Type B pancreatic cell (in vitro differentiated cells): ENCODE data around the gene PDGFB. TPM values are rescaled to one million over a fixed set of nuclear protein-coding genes. Genes with fewer than 3 reads are reported as not detected.

ENCODE experiments used
- DNase-seq: peaks from one replicate; pipeline ENCODE4 v3.0.0; 2021; ENCODE audit warnings: mixed read lengths; ENCODE audit not compliant: unreplicated experiment; ENCODE audit errors: extremely low spot score
- H3K27ac Mint-ChIP-seq: 2 replicates; pipeline ENCODE4 v1.8.0; 2021; ENCODE audit warnings: mild to moderate bottlenecking, mixed read lengths
- H3K27me3 Mint-ChIP-seq: 2 replicates; pipeline ENCODE4 v1.8.0; 2021; ENCODE audit warnings: mixed read lengths
- H3K36me3 Mint-ChIP-seq: 2 replicates; pipeline ENCODE4 v1.8.0; 2021; ENCODE audit warnings: mixed read lengths
- H3K4me1 Mint-ChIP-seq: one replicate; pipeline ENCODE4 v1.8.0; 2021; ENCODE audit warnings: mixed read lengths; ENCODE audit not compliant: unreplicated experiment
- H3K4me3 Mint-ChIP-seq: 2 replicates; pipeline ENCODE4 v1.8.0; 2021; ENCODE audit warnings: mild to moderate bottlenecking, mixed read lengths
- H3K9me3 Mint-ChIP-seq: 2 replicates; pipeline ENCODE4 v1.8.0; 2021; ENCODE audit warnings: mixed read lengths
- long read RNA-seq: library from polyadenylated mRNA; unstranded; transcript quantifications from one replicate; pipeline ENCODE4 v2.0.0, GENCODE V29; 2020
- total RNA-seq: library from RNA; stranded (reverse); gene quantifications from 2 replicates; pipeline ENCODE4 v1.2.1, GENCODE V29; 2021; ENCODE audit warnings: low replicate concordance
- TF ChIP-seq, protein P1 (sequence below): fragments of 200-600 bp; sonication (generic); conservative IDR thresholded peaks from 2 replicates; pipeline ENCODE4 v1.5.0; 2021; ENCODE audit warnings: antibody characterized with exemption, mild to moderate bottlenecking

Gene PDGFB
- total RNA-seq, result 2.9 and 5.1 TPM in 2 replicates
- long read RNA-seq, partial matches to known transcripts, result 0 of 1 reads
- long read RNA-seq, other reads (novel, unspliced or antisense), result 1 of 1 reads

DNA sequence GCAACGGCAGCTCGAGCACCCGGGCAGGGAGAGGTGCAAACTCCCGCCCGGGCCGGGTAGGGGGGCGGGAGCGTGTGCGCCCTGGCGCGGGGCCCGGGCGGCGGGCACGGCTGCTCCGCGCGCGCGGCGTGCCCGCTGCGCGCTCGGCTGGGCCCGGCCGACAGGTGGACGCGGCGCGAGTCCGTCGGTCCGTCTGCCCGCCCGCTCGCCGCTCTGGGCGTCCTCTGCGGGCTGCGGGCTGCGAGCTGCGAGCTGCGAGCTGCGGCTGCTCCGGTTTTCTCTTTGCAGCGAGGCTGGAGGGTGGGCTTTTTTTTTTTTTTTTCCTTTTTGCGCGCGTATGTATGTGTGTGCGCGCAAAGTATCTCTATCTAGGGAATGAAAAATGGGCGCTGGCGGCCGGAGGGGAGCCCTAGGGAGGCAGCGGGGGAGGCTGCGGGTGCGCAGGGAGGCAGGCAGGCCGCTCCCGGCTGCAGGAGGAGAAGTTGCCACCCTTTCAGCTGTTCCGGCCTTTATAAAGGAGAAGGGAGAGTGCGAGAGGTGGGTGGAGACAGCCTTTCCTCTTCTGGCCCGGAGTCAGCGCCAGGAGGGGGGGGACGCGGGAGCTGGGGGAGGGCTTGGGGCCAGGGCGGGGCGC, at the start of gene PDGFB:
Gene PDGFB, minus strand, starts transcription at position 487 of the 634 bp plus-strand sequence. CDS start 1,019 bp downstream, outside the sequence.
- H3K27me3 Mint-ChIP-seq, result peaks cover 54% of the 10 kb centered on the region
- H3K36me3 Mint-ChIP-seq, result no peaks in the 10 kb centered on the region
- H3K27ac Mint-ChIP-seq, result no peak within 1 kb of the TSS
- DNase-seq, result no peak
- TF ChIP-seq, protein P1, sequence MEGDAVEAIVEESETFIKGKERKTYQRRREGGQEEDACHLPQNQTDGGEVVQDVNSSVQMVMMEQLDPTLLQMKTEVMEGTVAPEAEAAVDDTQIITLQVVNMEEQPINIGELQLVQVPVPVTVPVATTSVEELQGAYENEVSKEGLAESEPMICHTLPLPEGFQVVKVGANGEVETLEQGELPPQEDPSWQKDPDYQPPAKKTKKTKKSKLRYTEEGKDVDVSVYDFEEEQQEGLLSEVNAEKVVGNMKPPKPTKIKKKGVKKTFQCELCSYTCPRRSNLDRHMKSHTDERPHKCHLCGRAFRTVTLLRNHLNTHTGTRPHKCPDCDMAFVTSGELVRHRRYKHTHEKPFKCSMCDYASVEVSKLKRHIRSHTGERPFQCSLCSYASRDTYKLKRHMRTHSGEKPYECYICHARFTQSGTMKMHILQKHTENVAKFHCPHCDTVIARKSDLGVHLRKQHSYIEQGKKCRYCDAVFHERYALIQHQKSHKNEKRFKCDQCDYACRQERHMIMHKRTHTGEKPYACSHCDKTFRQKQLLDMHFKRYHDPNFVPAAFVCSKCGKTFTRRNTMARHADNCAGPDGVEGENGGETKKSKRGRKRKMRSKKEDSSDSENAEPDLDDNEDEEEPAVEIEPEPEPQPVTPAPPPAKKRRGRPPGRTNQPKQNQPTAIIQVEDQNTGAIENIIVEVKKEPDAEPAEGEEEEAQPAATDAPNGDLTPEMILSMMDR, result no peak
- H3K9me3 Mint-ChIP-seq, result no peaks in the 10 kb centered on the region
- H3K4me1 Mint-ChIP-seq, result peaks cover 27% of the 10 kb centered on the region
- H3K4me3 Mint-ChIP-seq, result peak within 1 kb of the TSS; percentile 87

DNA sequence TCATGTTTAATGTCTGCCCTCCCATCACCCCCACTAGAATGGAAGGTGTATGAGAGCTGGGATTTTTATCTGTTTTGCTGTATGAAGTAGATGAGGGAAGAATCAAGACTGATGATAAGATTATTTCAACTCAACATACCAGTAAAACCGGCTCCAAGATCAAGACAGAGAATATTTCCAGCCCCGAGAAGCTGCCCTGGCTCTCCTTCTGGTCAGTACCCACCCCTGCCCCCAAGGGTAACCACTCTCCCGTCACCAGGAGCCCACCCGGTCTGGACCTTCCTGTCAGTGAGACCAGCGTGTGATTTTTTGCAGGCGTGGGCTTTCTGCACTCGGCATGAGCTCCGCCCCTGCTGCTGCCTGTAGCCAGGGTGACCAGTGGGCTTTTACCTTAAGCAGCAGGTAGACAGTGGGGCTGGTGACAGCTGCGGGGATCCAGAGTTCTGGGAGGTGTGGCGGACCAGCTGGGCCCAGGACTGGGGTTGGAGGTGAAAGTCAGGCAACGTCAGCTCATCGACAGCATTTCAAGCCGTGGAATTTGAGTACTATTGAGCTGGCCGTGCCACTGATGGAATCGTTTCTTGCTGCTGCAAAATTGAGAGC, 49.1 kb upstream of the PDGFB start:
- H3K4me3 Mint-ChIP-seq, result peak overlapping the region; percentile 75
- H3K27ac Mint-ChIP-seq, result peak overlapping the region; percentile 85
- peaks cover 5% of the 10 kb centered on the region for H3K9me3 Mint-ChIP-seq
- H3K36me3 Mint-ChIP-seq, result no peaks in the 10 kb centered on the region
- TF ChIP-seq, protein P1, result no peak
- no peak for DNase-seq
- H3K27me3 Mint-ChIP-seq, result no peaks in the 10 kb centered on the region
- H3K4me1 Mint-ChIP-seq, result peaks cover 40% of the 10 kb centered on the region

DNA sequence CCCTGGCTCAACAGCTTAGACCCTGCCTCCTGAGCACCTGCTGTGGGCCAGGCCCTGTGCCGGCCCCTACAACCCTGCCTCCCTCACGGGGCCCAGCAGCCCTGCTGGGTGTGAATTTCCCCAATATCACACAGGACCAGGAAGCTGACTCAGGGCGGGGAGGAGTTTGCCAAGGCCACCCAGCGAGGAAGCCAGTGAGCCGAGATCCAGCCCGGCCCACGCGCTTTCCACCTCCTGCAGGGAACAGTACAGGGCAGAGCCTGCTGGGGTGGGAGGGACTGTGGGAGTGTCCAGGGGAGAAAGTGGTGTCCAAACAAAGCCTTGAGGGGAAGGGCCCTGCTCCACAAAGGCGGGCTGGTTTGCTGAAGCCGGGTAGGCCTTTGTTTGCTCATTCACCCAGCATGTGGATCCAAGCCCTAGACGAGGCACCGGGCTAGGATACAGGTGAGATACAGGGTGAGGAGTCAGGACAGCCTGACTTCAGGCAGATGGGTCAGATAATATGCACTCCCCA, 47.8 kb upstream of the PDGFB start:
- peak overlapping the region; percentile 59 for H3K4me3 Mint-ChIP-seq
- peaks cover 5% of the 10 kb centered on the region for H3K9me3 Mint-ChIP-seq
- H3K36me3 Mint-ChIP-seq, result no peaks in the 10 kb centered on the region
- TF ChIP-seq, protein P1, result no peak
- peak overlapping the region; percentile 82 for H3K27ac Mint-ChIP-seq
- no peak for DNase-seq
- peaks cover 35% of the 10 kb centered on the region for H3K4me1 Mint-ChIP-seq
- H3K27me3 Mint-ChIP-seq, result no peaks in the 10 kb centered on the region

DNA sequence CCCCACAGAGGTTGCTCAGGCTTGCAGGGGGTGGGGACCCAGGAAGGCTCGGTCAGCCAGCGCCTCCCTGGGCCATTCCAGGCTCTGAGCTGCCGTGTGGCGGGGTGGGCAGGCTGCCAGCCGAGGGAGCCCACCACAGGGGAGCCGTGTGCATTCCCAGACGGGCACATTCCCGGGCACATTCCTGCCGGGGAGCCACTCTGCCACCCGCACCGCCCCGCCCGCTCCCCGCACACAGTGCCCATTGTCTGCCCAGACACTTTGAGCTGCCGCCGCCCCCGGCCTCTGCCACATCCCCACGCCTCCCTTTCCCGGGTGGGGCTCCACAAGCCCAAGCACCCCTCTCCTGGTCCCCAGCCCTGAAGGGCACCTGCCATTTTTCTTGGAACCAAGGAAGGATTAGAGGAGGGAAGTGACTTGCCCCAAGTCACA, 47.3 kb upstream of the PDGFB start:
- H3K4me1 Mint-ChIP-seq, result peaks cover 41% of the 10 kb centered on the region
- peak overlapping the region; percentile 82 for H3K27ac Mint-ChIP-seq

DNA sequence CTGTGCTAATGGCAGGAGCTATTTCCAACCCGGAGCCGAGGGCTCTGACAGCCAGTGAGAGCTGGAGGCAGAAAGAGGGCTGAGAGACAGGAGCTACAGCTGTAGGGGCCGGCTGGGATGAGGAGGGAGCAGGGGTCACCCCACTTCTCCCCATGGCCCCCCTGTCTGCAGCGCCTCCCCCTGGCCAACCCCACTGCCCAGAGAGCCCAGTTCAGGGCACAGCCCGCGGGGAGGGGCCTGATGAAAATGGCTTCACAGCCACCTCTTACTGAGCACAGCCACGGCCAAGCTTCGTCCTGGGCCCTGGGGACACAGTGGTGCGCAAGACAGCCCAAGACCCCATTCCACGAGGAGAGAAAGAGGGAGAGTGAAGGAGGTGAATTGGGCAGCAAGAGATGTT, 46.7 kb upstream of the PDGFB start:
- Mint-ChIP-seq H3K27ac (no peak overlapping the region), H3K36me3 (no peaks in the 10 kb centered on the region), H3K9me3 (peaks cover 5% of the 10 kb centered on the region), H3K4me1 (peaks cover 44% of the 10 kb centered on the region), H3K27me3 (no peaks in the 10 kb centered on the region), H3K4me3 (no peak overlapping the region)
- DNase-seq, result no peak
- TF ChIP-seq, protein P1, result no peak

More for the DNA sequence above, 47.3 kb upstream of the PDGFB start:
- DNase-seq, result no peak
- H3K36me3 Mint-ChIP-seq, result no peaks in the 10 kb centered on the region
- no peak overlapping the region for H3K4me3 Mint-ChIP-seq
- H3K27me3 Mint-ChIP-seq, result no peaks in the 10 kb centered on the region
- peaks cover 5% of the 10 kb centered on the region for H3K9me3 Mint-ChIP-seq
- TF ChIP-seq, protein P1, result no peak
